VCaP (cell line): Measurements from ENCODE around the gene METTL3.

Source experiments
- H3K27ac ChIP-seq: fragments of 450-650 bp; 2 replicates; pipeline ENCODE4 v1.5.1; 2017
- CTCF ChIP-seq: fragments of 450-650 bp; conservative IDR thresholded peaks from 2 replicates; pipeline ENCODE4 v1.5.1; 2017; ENCODE audit warnings: mild to moderate bottlenecking, moderate library complexity

Gene METTL3

GRCh38 chr14:21494902-21495762, 16.0 kb downstream of the METTL3 start:
- TF ChIP-seq CTCF = no peak

DNA sequence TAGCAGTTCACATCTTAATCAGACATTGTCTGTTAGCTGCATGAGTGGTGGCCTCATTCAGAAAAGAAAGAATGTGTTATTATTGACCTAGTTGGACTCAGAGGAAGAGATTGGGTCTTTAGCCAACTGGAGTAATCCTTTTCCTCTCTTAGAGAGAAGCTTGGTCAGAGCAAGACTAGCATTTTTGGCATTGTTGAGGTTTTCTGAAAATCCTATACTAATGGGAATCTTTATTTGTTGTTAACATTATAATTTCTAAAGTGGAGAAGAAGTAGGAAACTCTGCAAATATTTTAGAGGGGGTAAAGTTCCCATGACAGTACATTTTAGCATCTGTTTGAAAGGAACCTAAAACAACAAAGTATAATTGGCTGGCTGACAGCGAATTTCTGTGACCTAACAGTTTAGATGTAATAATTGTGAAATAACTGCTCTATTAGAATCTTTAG, 24.5 kb downstream of the METTL3 start:
- no peak for TF ChIP-seq CTCF
- no peak overlapping the region for H3K27ac ChIP-seq

More at GRCh38 chr14:21494902-21495762, 16.0 kb downstream of the METTL3 start:
- peak overlapping the region; percentile 36; the same call in 1 of the 2 replicates for H3K27ac ChIP-seq

- H3K27ac ChIP-seq = peak within 1 kb of the TSS; percentile 79
Observed at GRCh38 chr14:21476925-21477681, 34.0 kb downstream of the METTL3 start, which contains the start of the genes RAB2B and TOX4. TSS of gene RAB2B (minus strand) at chr14:21476959. CDS start at chr14:21476872, 87 bp downstream. TSS of gene TOX4 (plus strand) at chr14:21477195. CDS start at chr14:21477279, 84 bp downstream.

GRCh38 chr14:21476523-21476924, 34.6 kb downstream of the METTL3 start:
- H3K27ac ChIP-seq = peak overlapping the region; percentile 79
- no peak for TF ChIP-seq CTCF

More at GRCh38 chr14:21476925-21477681, 34.0 kb downstream of the METTL3 start, which contains the start of the genes RAB2B and TOX4:
- peak; percentile 97 for TF ChIP-seq CTCF

- no peak for TF ChIP-seq CTCF
- H3K27ac ChIP-seq = peak overlapping the region; percentile 79
Observed at GRCh38 chr14:21475767-21476522, 35.2 kb downstream of the METTL3 start.

GRCh38 chr14:21467616-21468015, 43.5 kb downstream of the METTL3 start:
- no peak overlapping the region for H3K27ac ChIP-seq
- no peak for TF ChIP-seq CTCF
